AG09309 (cell line): ENCODE data around the gene DNAH10.
A peak's percentile ranks its signal among the peaks of the same experiment; 100 is the strongest.

ENCODE experiments used
- DNase-seq: peaks from one replicate; pipeline ENCODE4 v3.0.0-alpha.2; 2010; ENCODE audit warnings: low read depth
- H3K4me3 ChIP-seq: 2 replicates; pipeline ENCODE4 v1.5.1; 2011; ENCODE audit warnings: mild to moderate bottlenecking, low read depth, low read length, moderate library complexity; ENCODE audit not compliant: control insufficient read depth
- TF ChIP-seq, protein P1 (sequence below): IDR thresholded peaks from 2 replicates; pipeline ENCODE4 v1.5.1; 2011; ENCODE audit warnings: mild to moderate bottlenecking, low read depth, low read length, inconsistent platforms; ENCODE audit not compliant: insufficient read depth, control insufficient read depth; ENCODE audit errors: missing control alignments

DNAH10 gene

GRCh38 chr12:123939716-123940626 lies 177.9 kb downstream of the DNAH10 start:
- TF ChIP-seq, protein P1, sequence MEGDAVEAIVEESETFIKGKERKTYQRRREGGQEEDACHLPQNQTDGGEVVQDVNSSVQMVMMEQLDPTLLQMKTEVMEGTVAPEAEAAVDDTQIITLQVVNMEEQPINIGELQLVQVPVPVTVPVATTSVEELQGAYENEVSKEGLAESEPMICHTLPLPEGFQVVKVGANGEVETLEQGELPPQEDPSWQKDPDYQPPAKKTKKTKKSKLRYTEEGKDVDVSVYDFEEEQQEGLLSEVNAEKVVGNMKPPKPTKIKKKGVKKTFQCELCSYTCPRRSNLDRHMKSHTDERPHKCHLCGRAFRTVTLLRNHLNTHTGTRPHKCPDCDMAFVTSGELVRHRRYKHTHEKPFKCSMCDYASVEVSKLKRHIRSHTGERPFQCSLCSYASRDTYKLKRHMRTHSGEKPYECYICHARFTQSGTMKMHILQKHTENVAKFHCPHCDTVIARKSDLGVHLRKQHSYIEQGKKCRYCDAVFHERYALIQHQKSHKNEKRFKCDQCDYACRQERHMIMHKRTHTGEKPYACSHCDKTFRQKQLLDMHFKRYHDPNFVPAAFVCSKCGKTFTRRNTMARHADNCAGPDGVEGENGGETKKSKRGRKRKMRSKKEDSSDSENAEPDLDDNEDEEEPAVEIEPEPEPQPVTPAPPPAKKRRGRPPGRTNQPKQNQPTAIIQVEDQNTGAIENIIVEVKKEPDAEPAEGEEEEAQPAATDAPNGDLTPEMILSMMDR: no peak
- DNase-seq: no peak
- no peak overlapping the region for H3K4me3 ChIP-seq

GRCh38 chr12:123940627-123940966 lies 178.5 kb downstream of the DNAH10 start:
- no peak for DNase-seq
- TF ChIP-seq, protein P1: no peak
- no peak overlapping the region for H3K4me3 ChIP-seq

- DNase-seq: no peak
- TF ChIP-seq, protein P1: no peak
- no peak overlapping the region for H3K4me3 ChIP-seq
Measured at GRCh38 chr12:123941000-123941399, 178.9 kb downstream of the DNAH10 start.

GRCh38 chr12:123941624-123942237 lies 179.6 kb downstream of the DNAH10 start:
- TF ChIP-seq, protein P1: no peak
- no peak overlapping the region for H3K4me3 ChIP-seq
- DNase-seq: no peak

- TF ChIP-seq, protein P1: no peak
- no peak overlapping the region for H3K4me3 ChIP-seq
- DNase-seq: peak; percentile 87
Measured at GRCh38 chr12:123942238-123942653, 180.1 kb downstream of the DNAH10 start.

- TF ChIP-seq, protein P1: no peak
- peak; percentile 20 for DNase-seq
- H3K4me3 ChIP-seq: no peak overlapping the region
Measured at GRCh38 chr12:123942911-123943648, 181.0 kb downstream of the DNAH10 start.
